ENCODE results near the gene EFEMP2.

GRCh38 chr11:65916391-65916790 is 43.8 kb upstream of the EFEMP2 start:
- TF ChIP-seq CTCF (IDR thresholded peaks at IDR 0.05) (no peak), POLR2A (IDR thresholded peaks at IDR 0.05) (no peak)
